Ishikawa (cell line): Measurements from ENCODE around the gene NAALADL1.

Experiments used
- EGR1 ChIP-seq: IDR thresholded peaks from 2 replicates; pipeline ENCODE4 v1.6.1; 2012
- EP300 ChIP-seq: IDR thresholded peaks from 2 replicates; pipeline ENCODE4 v1.6.1; 2012; ENCODE audit warnings: borderline replicate concordance
- FOXM1 ChIP-seq: IDR thresholded peaks from 2 replicates; pipeline ENCODE4 v1.6.1; 2012; ENCODE audit warnings: low read depth, borderline replicate concordance
- MAX ChIP-seq: IDR thresholded peaks from 2 replicates; pipeline ENCODE4 v1.6.1; 2012
- NFIC ChIP-seq: IDR thresholded peaks from 2 replicates; pipeline ENCODE4 v1.6.1; 2012
- RAD21 ChIP-seq: IDR thresholded peaks from 2 replicates; pipeline ENCODE4 v1.6.1; 2012; ENCODE audit warnings: low read depth
- REST ChIP-seq: IDR thresholded peaks from 2 replicates; pipeline ENCODE4 v1.6.1; 2012; ENCODE audit warnings: low read depth, mild to moderate bottlenecking
- TAF1 ChIP-seq: IDR thresholded peaks from 2 replicates; pipeline ENCODE4 v1.6.1; 2012; ENCODE audit warnings: low read depth, mild to moderate bottlenecking
- TCF12 ChIP-seq: IDR thresholded peaks from 2 replicates; pipeline ENCODE4 v1.6.1; 2012; ENCODE audit warnings: low read depth
- TEAD4 ChIP-seq: IDR thresholded peaks from 2 replicates; pipeline ENCODE4 v1.6.1; 2012
- USF1 ChIP-seq: IDR thresholded peaks from 2 replicates; pipeline ENCODE4 v1.6.1; 2012
- YY1 ChIP-seq: IDR thresholded peaks from 2 replicates; pipeline ENCODE4 v1.6.1; 2012; ENCODE audit warnings: low read depth
- ZBTB7A ChIP-seq: IDR thresholded peaks from 2 replicates; pipeline ENCODE4 v1.6.1; 2012; ENCODE audit warnings: low read depth

- no peak for TF ChIP-seq EP300
- no peak for TF ChIP-seq TEAD4
- TF ChIP-seq RAD21, result no peak
- no peak for TF ChIP-seq REST
- no peak for TF ChIP-seq YY1
- TF ChIP-seq MAX, result no peak
- no peak for TF ChIP-seq FOXM1
- no peak for TF ChIP-seq TCF12
- TF ChIP-seq NFIC, result no peak
- no peak for TF ChIP-seq ZBTB7A
- TF ChIP-seq TAF1, result no peak
- TF ChIP-seq USF1, result no peak
- TF ChIP-seq EGR1, result no peak
Observed at GRCh38 chr11:65035579-65035978, 22.8 kb downstream of the NAALADL1 start.
